IPS DF 6.9 (cell line): ENCODE data around the gene CAPZB.

Experiments
- DNase-seq: peaks from one replicate; pipeline ENCODE4 v3.0.0-alpha.2; 2013; ENCODE audit warnings: low read depth, low spot score
- H3K27ac ChIP-seq: one replicate; pipeline ENCODE4 v1.5.1; 2013; ENCODE audit warnings: low read length, control low read depth
- H3K27me3 ChIP-seq: 2 replicates; pipeline ENCODE4 v1.6.1; 2013; ENCODE audit warnings: mild to moderate bottlenecking, low read length; ENCODE audit not compliant: control insufficient read depth, insufficient read depth
- H3K36me3 ChIP-seq: 2 replicates; pipeline ENCODE4 v1.6.1; 2013; ENCODE audit warnings: low read length; ENCODE audit not compliant: control insufficient read depth, insufficient read depth
- H3K4me1 ChIP-seq: 2 replicates; pipeline ENCODE4 v1.6.1; 2013; ENCODE audit warnings: low read length; ENCODE audit not compliant: control insufficient read depth, insufficient read depth
- H3K4me3 ChIP-seq: 2 replicates; pipeline ENCODE4 v1.5.1; 2013; ENCODE audit warnings: mild to moderate bottlenecking, low read length
- H3K9me3 ChIP-seq: 2 replicates; pipeline ENCODE4 v1.6.1; 2013; ENCODE audit warnings: low read length, inconsistent platforms; ENCODE audit not compliant: control insufficient read depth, insufficient read depth
- WGBS: extraction: QIAGEN DNeasy Blood & Tissue Kit; methylation state at CpG from one replicate; pipeline ENCODE4 v1.1.7; 2013; ENCODE audit warnings: mixed read lengths, missing lambda C conversion rate; ENCODE audit not compliant: insufficient read length, insufficient coverage; 5-methylcytosine and 5-hydroxymethylcytosine counted together

Gene CAPZB

GRCh38 chr1:19418503-19418971, 66.8 kb downstream of the CAPZB start:
- H3K9me3 ChIP-seq: 0 out of 2 replicates have a peak, but pooled peaks cover 1% of the 10 kb centered on the region
- WGBS: no CpG with 5 or more reads among the region's 5 CpGs
- H3K36me3 ChIP-seq: peaks cover 5% of the 10 kb centered on the region; the same call in 1 of the 2 replicates
- H3K27ac ChIP-seq: no peak overlapping the region
- H3K4me1 ChIP-seq: peaks cover 3% of the 10 kb centered on the region; the same call in 1 of the 2 replicates
- no peaks in the 10 kb centered on the region for H3K27me3 ChIP-seq
- no peak for DNase-seq
- H3K4me3 ChIP-seq: no peak overlapping the region

GRCh38 chr1:19416921-19417470, 68.3 kb downstream of the CAPZB start:
- Histone ChIP-seq H3K27me3 (no peaks in the 10 kb centered on the region), H3K4me1 (peaks cover 3% of the 10 kb centered on the region; the same call in 1 of the 2 replicates), H3K4me3 (no peak overlapping the region), H3K36me3 (peaks cover 5% of the 10 kb centered on the region; the same call in 1 of the 2 replicates), H3K9me3 (0 out of 2 replicates have a peak, but pooled peaks cover 1% of the 10 kb centered on the region), H3K27ac (no peak overlapping the region)
- no peak for DNase-seq
- no CpG with 5 or more reads among the region's 6 CpGs for WGBS

- WGBS: no CpG with 5 or more reads among the region's 5 CpGs
- Histone ChIP-seq H3K9me3 (0 out of 2 replicates have a peak, but pooled peaks cover 1% of the 10 kb centered on the region), H3K4me3 (no peak overlapping the region), H3K27ac (no peak overlapping the region), H3K36me3 (peaks cover 5% of the 10 kb centered on the region; the same call in 1 of the 2 replicates), H3K27me3 (no peaks in the 10 kb centered on the region), H3K4me1 (peaks cover 3% of the 10 kb centered on the region; the same call in 1 of the 2 replicates)
- no peak for DNase-seq
These were observed 69.2 kb downstream of the CAPZB start for GRCh38 chr1:19416145-19416544.

- no peak overlapping the region for H3K4me3 ChIP-seq
- WGBS: no CpG with 5 or more reads among the region's 2 CpGs
- DNase-seq: no peak
- H3K9me3 ChIP-seq: 0 out of 2 replicates have a peak, but pooled peaks cover 1% of the 10 kb centered on the region
- H3K27ac ChIP-seq: no peak overlapping the region
- H3K4me1 ChIP-seq: peaks cover 3% of the 10 kb centered on the region; the same call in 1 of the 2 replicates
- H3K36me3 ChIP-seq: peaks cover 5% of the 10 kb centered on the region; the same call in 1 of the 2 replicates
- no peaks in the 10 kb centered on the region for H3K27me3 ChIP-seq
These were observed 70.7 kb downstream of the CAPZB start for GRCh38 chr1:19414515-19415121.

GRCh38 chr1:19413999-19414398, 71.3 kb downstream of the CAPZB start:
- Histone ChIP-seq H3K36me3 (peaks cover 5% of the 10 kb centered on the region; the same call in 1 of the 2 replicates), H3K9me3 (0 out of 2 replicates have a peak, but pooled peaks cover 1% of the 10 kb centered on the region), H3K27ac (no peak overlapping the region), H3K4me1 (peaks cover 3% of the 10 kb centered on the region; the same call in 1 of the 2 replicates), H3K27me3 (no peaks in the 10 kb centered on the region), H3K4me3 (no peak overlapping the region)
- WGBS: no CpG with 5 or more reads among the region's 12 CpGs
- no peak for DNase-seq

- H3K27me3 ChIP-seq: no peaks in the 10 kb centered on the region
- H3K9me3 ChIP-seq: 0 out of 2 replicates have a peak, but pooled peaks cover 1% of the 10 kb centered on the region
- H3K4me3 ChIP-seq: no peak overlapping the region
- WGBS: no CpG with 5 or more reads among the region's 8 CpGs
- no peak overlapping the region for H3K27ac ChIP-seq
- peaks cover 5% of the 10 kb centered on the region for H3K4me1 ChIP-seq
- DNase-seq: no peak
- H3K36me3 ChIP-seq: no peaks in the 10 kb centered on the region
These were observed 72.7 kb downstream of the CAPZB start for GRCh38 chr1:19412654-19413053.

GRCh38 chr1:19411612-19412011, 73.7 kb downstream of the CAPZB start:
- Histone ChIP-seq H3K36me3 (no peaks in the 10 kb centered on the region), H3K4me1 (peaks cover 5% of the 10 kb centered on the region), H3K27me3 (no peaks in the 10 kb centered on the region), H3K9me3 (0 out of 2 replicates have a peak, but pooled peaks cover 1% of the 10 kb centered on the region), H3K27ac (no peak overlapping the region), H3K4me3 (no peak overlapping the region)
- no CpG with 5 or more reads among the region's 8 CpGs for WGBS
- no peak for DNase-seq

GRCh38 chr1:19410393-19410792, 74.9 kb downstream of the CAPZB start:
- DNase-seq: no peak
- Histone ChIP-seq H3K27me3 (no peaks in the 10 kb centered on the region), H3K9me3 (0 out of 2 replicates have a peak, but pooled peaks cover 1% of the 10 kb centered on the region), H3K4me3 (no peak overlapping the region), H3K4me1 (peaks cover 9% of the 10 kb centered on the region), H3K27ac (no peak overlapping the region), H3K36me3 (no peaks in the 10 kb centered on the region)
- WGBS: no CpG with 5 or more reads among the region's 5 CpGs

GRCh38 chr1:19409477-19410341, 75.6 kb downstream of the CAPZB start:
- no peak overlapping the region for H3K4me3 ChIP-seq
- H3K4me1 ChIP-seq: peaks cover 7% of the 10 kb centered on the region; the same call in 1 of the 2 replicates
- WGBS: no CpG with 5 or more reads among the region's 7 CpGs
- no peaks in the 10 kb centered on the region for H3K27me3 ChIP-seq
- DNase-seq: no peak
- no peaks in the 10 kb centered on the region for H3K36me3 ChIP-seq
- H3K9me3 ChIP-seq: no peaks in the 10 kb centered on the region
- no peak overlapping the region for H3K27ac ChIP-seq

- no peak for DNase-seq
- no peaks in the 10 kb centered on the region for H3K27me3 ChIP-seq
- no peaks in the 10 kb centered on the region for H3K36me3 ChIP-seq
- no peak overlapping the region for H3K27ac ChIP-seq
- H3K9me3 ChIP-seq: no peaks in the 10 kb centered on the region
- no CpG with 5 or more reads among the region's 8 CpGs for WGBS
- no peak overlapping the region for H3K4me3 ChIP-seq
- H3K4me1 ChIP-seq: peaks cover 6% of the 10 kb centered on the region; the same call in 1 of the 2 replicates
These were observed 77.7 kb downstream of the CAPZB start for GRCh38 chr1:19407494-19408096.
